ENCODE measurements around the gene TENM4.

DNA sequence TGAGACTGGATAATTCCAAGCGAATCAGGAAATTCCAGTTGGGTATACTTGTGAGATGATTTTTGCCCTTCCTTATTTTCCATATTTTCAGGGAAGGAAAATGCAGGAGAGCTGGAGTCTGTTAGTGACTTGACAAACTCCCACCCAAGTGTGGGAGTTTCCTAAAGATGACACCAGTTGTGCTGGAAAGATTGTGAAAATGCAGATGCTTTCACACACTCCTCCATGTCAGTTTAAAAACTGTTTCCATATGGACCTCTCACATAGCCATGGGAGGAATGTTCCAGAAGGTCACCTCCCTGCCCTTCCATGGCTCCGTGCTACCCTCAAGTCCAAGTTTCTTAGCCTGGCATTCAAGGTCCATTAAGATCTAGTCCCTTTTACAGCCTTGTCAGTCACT, 515.4 kb downstream of the TENM4 start:
- TF ChIP-seq, protein P1, sequence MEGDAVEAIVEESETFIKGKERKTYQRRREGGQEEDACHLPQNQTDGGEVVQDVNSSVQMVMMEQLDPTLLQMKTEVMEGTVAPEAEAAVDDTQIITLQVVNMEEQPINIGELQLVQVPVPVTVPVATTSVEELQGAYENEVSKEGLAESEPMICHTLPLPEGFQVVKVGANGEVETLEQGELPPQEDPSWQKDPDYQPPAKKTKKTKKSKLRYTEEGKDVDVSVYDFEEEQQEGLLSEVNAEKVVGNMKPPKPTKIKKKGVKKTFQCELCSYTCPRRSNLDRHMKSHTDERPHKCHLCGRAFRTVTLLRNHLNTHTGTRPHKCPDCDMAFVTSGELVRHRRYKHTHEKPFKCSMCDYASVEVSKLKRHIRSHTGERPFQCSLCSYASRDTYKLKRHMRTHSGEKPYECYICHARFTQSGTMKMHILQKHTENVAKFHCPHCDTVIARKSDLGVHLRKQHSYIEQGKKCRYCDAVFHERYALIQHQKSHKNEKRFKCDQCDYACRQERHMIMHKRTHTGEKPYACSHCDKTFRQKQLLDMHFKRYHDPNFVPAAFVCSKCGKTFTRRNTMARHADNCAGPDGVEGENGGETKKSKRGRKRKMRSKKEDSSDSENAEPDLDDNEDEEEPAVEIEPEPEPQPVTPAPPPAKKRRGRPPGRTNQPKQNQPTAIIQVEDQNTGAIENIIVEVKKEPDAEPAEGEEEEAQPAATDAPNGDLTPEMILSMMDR (conservative IDR thresholded peaks at IDR 0.05; ENCODE audit: low read length) = no peak
- TF ChIP-seq EZH2phosphoT487 (IDR thresholded peaks at IDR 0.05; ENCODE audit: borderline replicate concordance, low read depth, low read length) = no peak
